NCI-H69 (cell line): ENCODE results near the gene RFXAP.

ENCODE experiments used
- DNase-seq: peaks from one replicate; lab custom pipeline; 2025; lab: John Stamatoyannopoulos, UW

The RFXAP gene

DNA sequence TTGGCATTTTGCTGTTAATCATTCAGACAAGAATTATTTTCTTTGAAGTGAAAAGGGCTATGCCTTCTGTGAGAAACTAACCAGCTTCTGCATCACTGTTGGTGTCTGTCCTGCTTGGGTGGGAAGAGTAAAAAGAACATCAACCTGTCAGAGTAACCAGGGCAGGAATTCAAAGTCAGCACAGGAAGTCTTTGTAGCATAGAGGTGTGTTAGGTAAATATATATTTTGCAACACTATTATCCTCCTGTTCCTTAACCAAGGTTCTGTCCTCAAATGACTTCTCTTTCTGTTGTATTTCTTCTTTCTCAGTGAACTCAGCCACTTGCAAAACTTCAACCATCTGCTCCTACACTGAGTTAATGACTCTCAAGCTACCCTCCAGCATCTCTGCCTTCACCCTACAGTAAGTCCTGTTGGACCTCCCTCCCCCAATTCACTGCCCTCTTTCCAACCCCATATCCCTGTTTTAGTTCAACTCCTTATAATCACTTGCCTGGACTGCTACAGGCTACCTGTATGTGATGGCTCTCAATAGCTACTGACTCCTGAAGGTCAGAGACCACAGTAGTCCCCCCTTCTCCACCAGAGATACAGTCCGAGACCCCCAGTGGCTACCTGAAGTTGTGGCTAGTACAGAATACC is 51.1 kb downstream of the RFXAP start:
- DNase-seq = peak; percentile 35

DNA sequence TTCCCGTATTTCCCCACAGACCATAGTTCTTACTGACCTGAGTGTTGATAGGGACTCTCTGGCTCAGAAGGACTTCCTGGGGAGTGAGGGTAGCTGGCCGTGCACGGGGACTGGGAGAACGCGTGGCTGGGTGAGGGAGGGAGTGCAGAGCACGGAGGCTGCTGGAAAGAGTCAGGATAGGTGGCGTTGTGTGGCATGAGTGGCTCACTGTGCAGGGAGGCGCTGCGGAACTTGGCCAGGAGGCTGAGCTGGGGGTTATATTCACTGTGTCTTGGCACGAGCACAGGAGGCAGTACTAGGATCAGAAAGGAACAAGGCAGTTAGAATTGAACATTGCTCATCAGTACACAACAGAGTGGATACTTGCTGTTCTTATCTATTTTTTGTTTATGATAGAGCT is 53.6 kb downstream of the RFXAP start:
- DNase-seq = peak; percentile 33

DNA sequence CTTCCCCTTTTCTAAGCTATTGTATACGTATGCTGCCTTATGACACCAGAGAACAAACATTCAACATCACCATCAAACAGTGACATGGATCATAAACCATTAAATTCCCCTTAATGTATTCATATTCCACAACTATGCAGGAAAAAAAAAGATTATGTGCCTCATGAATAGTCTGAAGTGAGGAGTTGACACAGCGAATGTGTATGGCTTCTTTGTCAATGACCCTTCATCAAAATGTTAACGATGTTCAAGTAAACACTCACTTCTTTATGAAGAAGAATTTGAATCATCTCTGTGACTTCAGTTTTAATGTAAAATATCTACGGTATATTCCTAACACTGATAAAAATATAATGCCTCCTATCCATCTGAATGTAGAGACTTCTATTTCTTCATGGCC is 56.4 kb downstream of the RFXAP start:
- DNase-seq = peak; percentile 68

DNA sequence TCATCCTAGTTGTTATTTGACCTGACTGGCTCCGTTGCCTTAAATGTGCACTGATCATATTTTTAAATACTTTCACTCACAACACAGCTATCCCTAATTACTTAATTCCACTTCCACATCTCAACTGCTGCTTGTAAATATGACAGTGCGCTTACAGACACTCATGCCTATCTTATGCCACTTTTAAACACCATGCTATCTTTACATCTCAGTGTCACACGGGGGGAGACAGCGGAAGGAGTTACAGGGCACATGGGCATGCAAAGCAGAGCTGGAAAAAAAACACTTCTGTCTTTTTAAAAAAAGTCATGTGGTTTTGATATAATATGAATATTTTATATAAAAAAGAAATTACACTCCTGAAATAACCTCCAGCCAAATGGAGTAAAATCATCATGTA is 56.9 kb downstream of the RFXAP start:
- DNase-seq = peak; percentile 21
